ENCODE results near the gene HRH3.

HRH3 gene

GRCh38 chr20:62228982-62229545 lies 9.0 kb upstream of the HRH3 start:
- no peak for DNase-seq

GRCh38 chr20:62227977-62228958 lies 8.2 kb upstream of the HRH3 start:
- no peak for DNase-seq

DNA sequence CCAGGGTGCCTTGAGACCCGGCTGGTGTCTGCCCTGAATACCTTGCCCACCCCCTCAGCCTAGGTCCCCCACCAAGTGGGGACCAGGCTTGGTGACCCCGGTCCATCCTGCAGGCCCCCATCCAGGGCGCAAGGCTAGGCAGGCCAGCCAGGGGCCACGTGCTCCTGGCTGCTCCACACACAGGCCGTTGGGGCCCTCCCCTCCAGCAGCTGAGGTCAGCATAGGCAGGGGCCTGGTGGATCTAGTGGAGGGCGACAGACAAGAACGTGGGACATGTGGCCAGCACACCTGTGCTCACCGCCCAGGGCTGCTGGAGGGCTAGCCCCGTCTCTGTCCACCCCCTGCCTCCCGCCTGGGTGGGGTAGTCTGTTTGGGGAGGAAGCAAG lies 7.5 kb upstream of the HRH3 start:
- DNase-seq, result no peak

GRCh38 chr20:62226707-62227590 lies 6.9 kb upstream of the HRH3 start:
- no peak for DNase-seq

- no peak for DNase-seq
These were observed 6.0 kb upstream of the HRH3 start for GRCh38 chr20:62225820-62226635.

- DNase-seq, result no peak
These were observed 4.9 kb upstream of the HRH3 start for GRCh38 chr20:62225026-62225425.

DNA sequence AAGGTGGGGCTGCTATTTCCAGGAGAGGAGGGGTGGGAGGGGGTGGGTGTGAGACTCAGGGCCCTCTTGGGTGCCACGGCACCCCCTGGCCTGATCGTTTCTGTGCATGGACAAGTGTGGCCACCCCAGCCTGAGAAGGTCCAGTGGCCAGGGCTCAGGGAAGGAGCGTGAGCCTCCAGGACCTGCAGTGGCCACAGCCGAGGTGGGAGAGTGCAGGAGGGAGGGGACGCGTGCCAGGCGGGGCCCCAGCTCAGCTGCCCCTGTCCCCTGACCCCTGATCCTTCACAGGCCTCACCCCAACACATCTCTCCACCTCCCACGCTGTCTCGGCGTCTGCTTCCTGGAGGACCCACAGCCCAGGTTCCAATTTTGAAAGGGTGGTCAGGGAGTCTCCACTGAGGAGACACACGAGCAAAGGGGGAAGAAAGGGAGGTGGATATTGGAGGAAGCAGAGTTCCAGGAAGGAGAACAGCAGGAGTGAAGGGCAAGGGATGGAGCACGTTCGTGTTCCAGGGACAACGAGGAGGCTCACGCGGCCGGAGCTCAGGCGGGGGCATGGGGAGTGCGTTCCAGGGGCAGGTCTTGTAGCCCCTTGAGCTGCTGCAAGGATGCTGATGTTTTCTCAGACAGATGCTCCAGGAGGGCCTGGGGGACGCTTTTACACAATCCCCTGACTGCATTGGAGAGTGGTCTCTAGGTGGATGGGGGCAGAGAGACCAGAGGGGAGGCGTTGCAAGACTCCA lies 4.2 kb upstream of the HRH3 start:
- no peak for DNase-seq

- no peak for DNase-seq
These were observed 3.5 kb upstream of the HRH3 start for GRCh38 chr20:62223571-62223970.

DNA sequence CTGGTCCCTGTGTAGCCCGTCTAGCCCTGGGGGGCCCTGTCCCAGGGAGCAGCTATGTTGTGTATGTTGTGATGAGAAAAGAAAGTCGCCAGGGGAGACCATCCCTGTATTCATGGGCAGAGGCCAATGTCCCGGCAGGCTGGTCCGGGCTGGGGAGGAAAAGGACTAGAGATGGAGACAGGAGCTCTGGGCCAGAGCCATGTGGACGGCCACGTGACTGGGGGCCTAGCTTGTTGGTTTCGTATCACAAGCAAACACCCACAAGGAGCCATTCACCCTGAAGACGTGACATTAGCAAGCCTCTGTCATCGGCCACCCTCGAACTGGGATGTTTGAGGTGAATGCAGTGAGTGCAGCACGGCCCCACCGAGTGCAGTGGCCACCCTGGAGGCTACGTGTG lies 2.9 kb upstream of the HRH3 start:
- DNase-seq, result no peak

- DNase-seq, result no peak
These were observed 2.3 kb upstream of the HRH3 start for GRCh38 chr20:62222266-62222850.

DNA sequence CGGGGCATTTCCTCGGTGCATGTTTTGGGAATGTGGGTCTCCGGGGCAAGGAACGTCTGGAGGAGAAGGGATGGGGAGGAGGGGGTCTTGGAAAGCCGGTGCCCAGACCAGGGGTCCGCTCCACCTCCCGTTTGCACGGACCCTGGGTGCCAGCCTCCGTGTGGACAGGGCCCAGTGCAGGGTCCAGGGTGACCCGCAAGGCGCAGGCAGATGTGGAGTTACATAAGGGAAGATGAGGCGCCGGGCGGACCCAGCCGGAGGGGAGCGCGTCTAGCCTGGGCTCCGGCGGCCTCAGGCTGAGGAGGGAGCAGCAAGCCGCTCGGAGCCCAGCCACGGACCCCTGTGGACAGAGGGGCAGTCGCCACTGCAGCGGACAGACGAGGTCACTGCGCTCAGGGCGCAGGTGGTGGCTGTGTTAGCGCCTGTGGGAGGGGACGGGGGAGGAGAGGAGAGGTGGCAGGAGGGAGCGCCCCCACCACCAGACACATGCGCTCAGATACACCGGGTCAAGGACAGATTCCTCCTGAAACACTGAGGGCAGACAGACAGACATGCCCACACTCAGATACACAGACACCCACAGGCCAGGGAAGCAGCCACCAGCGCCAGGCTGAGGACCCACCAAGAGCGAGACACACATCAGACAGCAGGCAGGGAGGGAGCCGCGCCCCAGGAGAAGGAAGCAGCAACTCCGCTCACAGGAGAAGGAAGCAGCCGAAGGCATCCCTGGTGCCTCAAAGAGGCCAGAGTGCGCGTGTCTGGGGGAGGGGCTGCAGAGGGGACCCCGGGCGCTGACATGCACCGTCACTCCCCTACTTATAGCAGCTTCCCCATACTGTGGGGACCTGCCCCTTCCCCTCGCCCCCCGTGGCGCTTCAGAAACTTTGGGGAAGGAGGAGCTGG lies 839 bp upstream of the HRH3 start:
- no peak for DNase-seq

GRCh38 chr20:62219101-62219991 lies 732 bp downstream of the HRH3 start:
- no peak for DNase-seq

DNA sequence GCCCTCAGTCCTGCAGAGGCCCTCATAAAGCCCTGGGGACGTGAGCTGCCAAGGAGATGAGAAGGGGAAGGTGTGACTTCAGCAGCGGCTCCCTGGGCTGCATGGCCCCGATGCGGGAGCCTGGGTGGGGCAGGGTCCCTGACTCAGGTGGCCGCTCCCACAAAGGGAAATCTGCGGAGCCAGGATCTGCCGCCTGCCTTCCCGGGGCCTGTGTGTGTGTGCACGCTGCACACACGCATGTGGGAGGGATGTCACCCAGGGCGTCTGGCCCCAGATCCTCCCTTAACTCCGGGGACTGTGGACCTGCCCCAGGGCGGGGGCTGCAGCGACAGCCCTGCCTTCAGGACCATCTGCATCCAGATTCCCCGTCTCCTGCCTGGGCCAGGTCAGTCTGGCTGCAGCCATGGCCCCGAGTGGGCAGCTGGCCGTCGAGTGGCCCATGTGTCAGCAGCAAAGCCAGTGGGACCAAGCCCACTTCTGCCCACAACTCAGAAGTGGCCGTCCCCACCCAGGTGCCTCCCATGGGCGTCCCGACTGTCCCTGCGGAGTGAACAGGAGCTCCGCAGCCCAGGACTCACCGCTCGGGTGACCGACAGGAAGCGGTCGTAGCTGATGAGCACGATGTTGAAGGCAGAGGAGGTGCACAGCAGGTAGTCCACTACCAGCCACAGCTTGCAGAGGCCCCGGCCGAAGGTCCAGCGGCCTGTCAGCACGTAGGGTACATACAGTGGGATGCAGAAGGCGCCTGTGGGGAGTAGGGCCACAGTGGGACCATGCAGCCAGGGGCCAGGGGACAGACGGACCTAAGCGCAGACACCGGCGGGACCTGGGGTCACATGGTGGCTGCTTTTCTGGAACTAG lies 1.9 kb downstream of the HRH3 start:
- DNase-seq, result no peak

- DNase-seq, result no peak
These were observed 3.2 kb downstream of the HRH3 start for GRCh38 chr20:62216636-62217566.

GRCh38 chr20:62215991-62216635 lies 4.0 kb downstream of the HRH3 start:
- no peak for DNase-seq

Data from DMS79 (cell line).